OCI-LY3 (cell line): ENCODE data around the gene EPHA1.

Source experiments
- CTCF ChIP-seq: fragments of 200-600, 300-600 bp; sonication (generic); IDR thresholded peaks from 2 replicates; pipeline ENCODE4 v1.5.1; 2014; ENCODE audit warnings: antibody characterized with exemption, low read length, low read depth
- EZH2phosphoT487 ChIP-seq: fragments of 200-600 bp; shearing (Covaris generic); IDR thresholded peaks from 2 replicates; pipeline ENCODE4 v1.6.1; 2018; ENCODE audit warnings: antibody characterized with exemption, mixed run types, low read depth

- TF ChIP-seq CTCF: no peak
- no peak for TF ChIP-seq EZH2phosphoT487
Observed at GRCh38 chr7:143352531-143353002, 56.1 kb downstream of the EPHA1 start.
